ENCODE results near the gene TRAFD1.

Gene TRAFD1

DNA sequence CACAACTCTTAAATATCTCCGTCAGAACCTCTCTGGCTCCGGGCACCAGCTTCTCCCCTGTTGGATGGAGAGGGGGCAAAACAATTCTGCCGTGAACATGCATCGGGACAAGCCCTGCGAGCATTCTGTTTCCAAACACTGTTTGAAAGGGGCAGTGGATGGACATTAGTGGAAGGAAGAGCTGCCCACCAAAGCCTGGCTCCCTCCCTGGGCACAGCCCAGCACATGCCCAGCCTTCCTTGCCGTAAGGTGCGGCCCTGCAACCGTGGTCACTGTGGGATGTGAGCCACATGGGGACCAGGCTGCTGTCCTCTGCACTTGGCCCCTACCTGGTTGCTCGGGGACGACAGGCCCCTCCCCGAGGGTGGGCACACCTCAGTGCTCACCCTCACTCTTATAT, 54.0 kb downstream of the TRAFD1 start:
- no peak for DNase-seq (ENCODE audit: low read depth)

GRCh38 chr12:112179916-112180315, 54.6 kb downstream of the TRAFD1 start:
- no peak for DNase-seq (ENCODE audit: low read depth)

DNA sequence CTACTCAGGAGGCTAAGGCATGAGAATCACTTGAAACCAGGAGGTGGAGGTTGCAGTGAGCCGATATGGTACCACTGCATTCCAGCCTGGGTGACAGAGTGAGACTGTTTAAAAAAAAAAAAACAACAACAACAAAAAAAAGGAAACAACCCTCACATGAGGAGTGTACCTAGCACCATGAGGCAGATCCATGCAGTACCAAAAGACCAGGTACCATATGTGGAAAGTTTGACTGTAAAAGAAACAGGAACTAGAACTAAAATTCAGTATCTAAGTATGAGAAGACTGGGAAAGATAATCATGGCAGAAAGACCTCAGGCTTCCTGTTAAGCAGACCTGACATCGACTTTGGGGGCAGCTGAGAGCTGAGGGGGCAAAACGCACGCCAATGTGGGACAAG, 55.1 kb downstream of the TRAFD1 start:
- DNase-seq (ENCODE audit: low read depth): no peak

DNA sequence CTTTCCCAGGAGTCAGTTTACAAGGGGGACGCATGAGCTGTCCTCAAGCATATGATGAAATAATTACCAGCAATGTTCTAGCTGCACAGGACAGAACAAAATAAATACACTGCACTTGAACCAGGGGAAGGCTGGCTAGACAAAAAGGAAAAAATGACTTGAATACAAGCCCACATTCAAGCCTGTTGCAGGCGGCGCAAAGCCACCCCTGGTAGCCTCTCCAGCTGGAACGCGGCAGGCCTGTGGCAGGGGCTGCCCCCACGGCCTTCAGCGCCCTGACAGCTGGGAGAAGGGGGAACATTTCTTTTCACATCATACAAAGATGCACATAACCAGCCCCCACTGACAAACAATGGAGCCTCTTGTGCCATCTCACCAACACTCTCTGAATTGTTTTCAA, 57.1 kb downstream of the TRAFD1 start:
- DNase-seq (ENCODE audit: low read depth): no peak

DNA sequence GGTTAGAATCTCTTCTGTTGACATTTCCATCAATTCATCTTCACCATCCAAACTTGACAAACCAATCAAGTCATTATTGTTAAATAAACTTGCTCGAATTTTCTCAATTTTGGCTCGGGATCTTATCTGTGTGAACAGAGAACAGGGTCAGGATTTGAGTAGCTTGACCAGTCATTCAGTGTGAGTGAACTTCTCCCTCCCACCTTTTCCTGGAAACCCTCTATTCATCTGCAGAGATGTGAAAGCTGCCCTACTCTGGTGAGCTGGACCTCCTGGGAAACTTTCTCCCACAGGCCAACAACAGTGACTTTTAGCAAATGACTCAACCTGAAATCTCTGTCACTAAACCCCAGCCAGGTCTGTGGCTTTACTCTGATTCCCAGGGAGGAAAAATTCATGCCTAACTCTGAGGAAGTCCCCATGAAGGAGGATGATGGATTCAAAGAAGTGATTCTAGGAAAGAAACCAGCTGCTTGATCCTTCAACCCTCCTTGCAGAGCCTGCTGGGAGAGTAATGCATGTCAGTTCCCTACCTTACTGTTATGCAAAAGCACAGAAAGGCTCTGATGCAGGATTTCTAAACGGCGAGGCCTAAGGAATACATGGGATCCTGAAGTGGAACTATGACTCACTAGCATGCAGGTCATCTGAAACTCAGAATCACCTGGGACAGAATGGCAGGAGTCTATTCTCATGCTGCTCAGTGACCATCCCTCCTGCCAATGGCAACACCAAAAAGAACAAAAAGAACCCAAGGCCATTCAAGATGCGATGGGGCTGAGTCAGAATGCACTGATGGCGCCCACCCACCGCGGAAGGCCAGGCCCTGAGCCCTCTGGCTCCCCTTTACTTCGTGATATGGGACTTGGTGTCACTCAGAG, 58.0 kb downstream of the TRAFD1 start:
- DNase-seq (ENCODE audit: low read depth): peak; percentile 10

- DNase-seq (ENCODE audit: low read depth): no peak
These were observed 58.9 kb downstream of the TRAFD1 start for GRCh38 chr12:112184056-112184887.

GRCh38 chr12:112185093-112185923, 59.9 kb downstream of the TRAFD1 start:
- no peak for DNase-seq (ENCODE audit: low read depth)

- DNase-seq (ENCODE audit: low read depth): no peak
These were observed 62.9 kb downstream of the TRAFD1 start for GRCh38 chr12:112188130-112188830.

- DNase-seq (ENCODE audit: low read depth): no peak
These were observed 65.1 kb downstream of the TRAFD1 start for GRCh38 chr12:112190231-112191025.

DNA sequence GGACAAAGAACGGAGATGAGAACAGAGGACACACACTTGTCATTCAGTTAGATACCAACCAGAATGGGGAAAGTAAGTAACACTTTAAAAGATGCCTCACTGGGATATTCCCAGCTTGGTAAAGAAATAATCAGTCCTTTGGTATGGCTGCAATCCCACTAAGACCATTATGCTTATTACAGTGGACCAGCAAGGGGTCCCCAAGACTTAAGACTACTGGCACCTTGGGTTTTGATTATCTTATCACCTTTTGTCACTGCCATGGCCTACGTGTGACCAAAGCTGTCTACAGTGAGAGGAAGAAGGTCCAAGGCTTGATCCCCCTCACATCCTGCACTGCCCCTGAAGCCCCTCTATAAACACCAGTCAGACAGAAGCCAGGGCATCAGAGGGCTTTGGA, 65.8 kb downstream of the TRAFD1 start:
- no peak for DNase-seq (ENCODE audit: low read depth)

GRCh38 chr12:112191840-112192321, 66.5 kb downstream of the TRAFD1 start:
- no peak for DNase-seq (ENCODE audit: low read depth)

DNA sequence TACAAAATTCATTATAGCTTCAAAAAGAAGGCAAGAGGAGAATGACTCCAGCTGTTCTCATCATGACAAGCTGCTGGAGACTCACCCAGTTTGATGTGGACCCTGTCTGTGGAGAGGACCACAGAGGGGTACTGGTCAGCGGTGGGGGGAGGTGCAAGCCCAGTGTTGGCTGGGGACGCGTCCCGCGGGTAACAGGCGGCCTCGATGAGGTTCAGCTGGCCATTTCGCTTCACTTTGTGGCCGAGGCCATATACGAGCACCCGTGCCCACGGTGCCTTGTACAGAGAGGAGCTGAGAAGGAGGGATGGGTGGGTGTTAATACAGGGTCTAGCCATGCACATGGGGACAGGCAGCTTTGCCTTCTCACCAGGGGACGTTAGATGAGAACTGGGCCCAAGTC, 67.1 kb downstream of the TRAFD1 start:
- DNase-seq (ENCODE audit: low read depth): no peak

DNA sequence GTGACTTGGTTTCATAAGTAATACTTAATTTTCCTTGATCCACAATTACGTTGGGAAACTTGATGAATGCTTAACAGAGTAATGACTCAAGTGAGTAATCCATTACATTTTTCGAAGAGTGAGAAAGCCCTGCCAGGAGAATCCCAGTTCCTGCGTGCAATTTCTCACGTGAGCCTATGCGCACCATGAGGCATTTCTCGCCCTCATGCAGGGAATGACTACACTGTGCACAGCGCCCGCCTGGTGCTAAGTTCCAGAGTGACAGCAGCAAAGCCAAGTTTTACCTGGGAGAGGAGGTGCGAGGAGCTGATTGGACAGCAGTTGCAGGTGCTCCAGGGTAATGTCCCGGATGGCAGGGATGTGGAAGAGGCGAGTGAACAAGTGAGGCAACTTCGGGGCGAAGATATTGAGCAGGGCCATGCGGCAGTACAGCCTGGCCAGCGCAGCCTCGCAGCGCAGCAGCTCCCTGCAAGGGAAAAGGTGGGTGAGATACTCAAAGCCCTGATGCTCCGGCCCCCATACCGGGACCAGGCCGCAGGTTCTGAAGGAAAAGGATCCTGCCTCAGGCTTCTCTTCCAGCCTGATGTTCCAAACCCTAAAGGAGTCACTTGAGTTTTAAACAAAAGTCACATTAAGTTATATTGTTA, 69.4 kb downstream of the TRAFD1 start:
- DNase-seq (ENCODE audit: low read depth): no peak

GRCh38 chr12:112196196-112196875, 71.0 kb downstream of the TRAFD1 start:
- DNase-seq (ENCODE audit: low read depth): no peak

- peak; percentile 75 for DNase-seq (ENCODE audit: low read depth)
These were observed 72.9 kb downstream of the TRAFD1 start for GRCh38 chr12:112198120-112198733.

- no peak for DNase-seq (ENCODE audit: low read depth)
These were observed 73.8 kb downstream of the TRAFD1 start for GRCh38 chr12:112199136-112199535.
